GM19238 (cell line): ENCODE results near the gene HDAC2.
A peak's percentile ranks its signal among the peaks of the same experiment; 100 is the strongest.
"Not testable (repeated sequence)": the region's sequence is repeated elsewhere in the genome, so short reads cannot be mapped to it uniquely, and the experiment has no call there.

Experiments used
- DNase-seq: peaks from one replicate; pipeline ENCODE4 v3.0.0; 2011; ENCODE audit warnings: low spot score; ENCODE audit not compliant: insufficient read length

Gene HDAC2

GRCh38 chr6:113970805-113971676, at the start of gene HDAC2:
HDAC2 (minus strand) TSS chr6:113971148; CDS start chr6:113970908, 240 bp downstream.
- peak; percentile 86 for DNase-seq

- DNase-seq: no peak
These were observed 49.2 kb upstream of the HDAC2 start for GRCh38 chr6:114020196-114020595.

GRCh38 chr6:114017146-114017545, 46.2 kb upstream of the HDAC2 start:
- not testable (repeated sequence) for DNase-seq

- DNase-seq: not testable (repeated sequence)
These were observed 43.2 kb upstream of the HDAC2 start for GRCh38 chr6:114014106-114014505.

- DNase-seq: not testable (repeated sequence)
These were observed 40.5 kb upstream of the HDAC2 start for GRCh38 chr6:114011486-114011885.

- no peak for DNase-seq
These were observed 39.6 kb upstream of the HDAC2 start for GRCh38 chr6:114010540-114010939.

- no peak for DNase-seq
These were observed 38.2 kb upstream of the HDAC2 start for GRCh38 chr6:114009192-114009591.

GRCh38 chr6:114008331-114008730, 37.4 kb upstream of the HDAC2 start:
- DNase-seq: no peak

GRCh38 chr6:114007516-114007915, 36.6 kb upstream of the HDAC2 start:
- no peak for DNase-seq

- no peak for DNase-seq
These were observed 30.4 kb upstream of the HDAC2 start for GRCh38 chr6:114001354-114001753.

- DNase-seq: no peak
These were observed 29.1 kb upstream of the HDAC2 start for GRCh38 chr6:114000069-114000468.

- no peak for DNase-seq
These were observed 28.3 kb upstream of the HDAC2 start for GRCh38 chr6:113999284-113999683.

- no peak for DNase-seq
These were observed 27.9 kb upstream of the HDAC2 start for GRCh38 chr6:113998811-113999210.

GRCh38 chr6:113997116-113997515, 26.2 kb upstream of the HDAC2 start:
- DNase-seq: no peak

- DNase-seq: no peak
These were observed 24.7 kb upstream of the HDAC2 start for GRCh38 chr6:113995634-113996033.

GRCh38 chr6:113994934-113995342, 24.0 kb upstream of the HDAC2 start:
- peak; percentile 11 for DNase-seq

- DNase-seq: no peak
These were observed 18.7 kb upstream of the HDAC2 start for GRCh38 chr6:113989675-113990074.

- not testable (repeated sequence) for DNase-seq
These were observed 11.7 kb upstream of the HDAC2 start for GRCh38 chr6:113982675-113983074.

- no peak for DNase-seq
These were observed 11.2 kb upstream of the HDAC2 start for GRCh38 chr6:113982055-113982550.

- DNase-seq: no peak
These were observed 10.1 kb upstream of the HDAC2 start for GRCh38 chr6:113980937-113981554.

- DNase-seq: no peak
These were observed 9.0 kb upstream of the HDAC2 start for GRCh38 chr6:113979937-113980336.

- no peak for DNase-seq
These were observed 7.2 kb upstream of the HDAC2 start for GRCh38 chr6:113978084-113978675.
